SH-SY5Y (cell line): Measurements from ENCODE around the gene CREB3L1.

Experiments used
- GATA2 ChIP-seq: IDR thresholded peaks from 2 replicates; pipeline ENCODE4 v1.6.1; 2011; ENCODE audit warnings: mild to moderate bottlenecking, low read depth, low read length
- GATA3 ChIP-seq: IDR thresholded peaks from 2 replicates; pipeline ENCODE4 v1.6.1; 2011; ENCODE audit warnings: low read depth, mild to moderate bottlenecking, low read length, moderate library complexity

DNA sequence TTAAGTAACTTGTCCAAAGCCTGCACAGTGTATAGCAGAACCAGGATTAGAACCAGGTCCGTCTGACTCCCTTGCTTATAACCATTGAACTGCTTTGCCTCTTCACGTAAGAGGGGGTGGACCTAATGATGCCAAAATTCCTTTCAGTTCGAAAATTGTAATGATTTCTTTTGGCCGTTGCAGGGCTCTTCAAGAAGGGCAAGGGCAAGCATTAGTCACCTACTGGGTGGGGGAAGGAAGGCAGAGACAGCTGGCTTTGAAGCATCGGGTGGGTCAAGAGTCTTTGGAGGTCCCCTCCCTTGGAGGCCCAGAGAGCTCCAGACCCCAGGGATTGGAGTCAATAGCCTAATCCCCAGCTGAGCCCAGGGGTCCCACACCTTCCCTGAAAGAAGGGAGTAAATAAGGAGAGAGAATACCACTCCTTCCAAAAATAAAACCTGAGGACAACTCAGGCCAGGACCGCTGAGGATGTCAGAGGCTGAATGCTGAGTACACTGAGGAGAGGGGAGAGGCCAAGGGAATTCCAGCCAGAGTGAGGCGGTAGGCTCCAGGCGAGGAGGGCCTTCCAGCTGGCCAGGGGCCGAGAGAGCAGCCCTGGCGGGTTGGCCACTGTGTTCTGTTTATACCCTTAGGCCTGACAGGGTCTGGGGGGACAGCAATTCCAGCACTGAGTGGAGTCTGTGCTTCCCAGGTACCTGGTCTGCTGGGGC is 14.1 kb downstream of the CREB3L1 start:
- TF ChIP-seq GATA2 (no peak), GATA3 (no peak)
